GM18507 (cell line): ENCODE data around the gene OR10R2.
"Not testable (repeated sequence)": the region's sequence is repeated elsewhere in the genome, so short reads cannot be mapped to it uniquely, and the experiment has no call there.

Experiments used
- DNase-seq: peaks from one replicate; pipeline ENCODE4 v3.0.0; 2011; ENCODE audit warnings: low read depth; ENCODE audit not compliant: insufficient read length; ENCODE audit errors: extremely low spot score
- FAIRE-seq: peaks from 2 replicates; lab custom pipeline; 2011; peaks lifted over from hg19 to GRCh38; lab: Jason Lieb, UNC

The OR10R2 gene, protein sequence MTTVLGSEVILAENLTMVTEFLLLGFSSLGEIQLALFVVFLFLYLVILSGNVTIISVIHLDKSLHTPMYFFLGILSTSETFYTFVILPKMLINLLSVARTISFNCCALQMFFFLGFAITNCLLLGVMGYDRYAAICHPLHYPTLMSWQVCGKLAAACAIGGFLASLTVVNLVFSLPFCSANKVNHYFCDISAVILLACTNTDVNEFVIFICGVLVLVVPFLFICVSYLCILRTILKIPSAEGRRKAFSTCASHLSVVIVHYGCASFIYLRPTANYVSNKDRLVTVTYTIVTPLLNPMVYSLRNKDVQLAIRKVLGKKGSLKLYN

DNA sequence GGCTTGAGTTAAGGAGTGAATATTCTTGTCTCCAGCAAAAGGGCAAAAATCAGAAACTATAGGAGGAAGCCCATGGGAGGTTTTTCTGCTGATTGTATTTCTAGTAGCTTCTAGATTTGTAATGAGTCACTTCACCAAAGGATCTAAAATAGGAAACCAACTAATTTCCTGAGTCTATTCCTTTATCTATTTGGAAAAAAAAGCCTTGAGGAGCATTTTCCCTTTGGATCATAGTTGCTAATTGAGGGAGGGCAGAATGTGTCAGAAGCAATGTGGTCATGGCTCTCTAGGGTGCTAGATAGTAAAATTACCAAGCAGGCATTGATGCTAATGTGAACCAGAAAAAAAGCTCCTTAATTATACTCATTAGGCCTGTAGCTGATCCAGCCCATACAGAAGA lies at the start of gene OR10R2:
OR10R2 (plus strand) TSS at position 301 of the 400 bp plus-strand sequence. CDS start 106 bp downstream, outside the sequence.
- FAIRE-seq, result no peak
- DNase-seq, result no peak

DNA sequence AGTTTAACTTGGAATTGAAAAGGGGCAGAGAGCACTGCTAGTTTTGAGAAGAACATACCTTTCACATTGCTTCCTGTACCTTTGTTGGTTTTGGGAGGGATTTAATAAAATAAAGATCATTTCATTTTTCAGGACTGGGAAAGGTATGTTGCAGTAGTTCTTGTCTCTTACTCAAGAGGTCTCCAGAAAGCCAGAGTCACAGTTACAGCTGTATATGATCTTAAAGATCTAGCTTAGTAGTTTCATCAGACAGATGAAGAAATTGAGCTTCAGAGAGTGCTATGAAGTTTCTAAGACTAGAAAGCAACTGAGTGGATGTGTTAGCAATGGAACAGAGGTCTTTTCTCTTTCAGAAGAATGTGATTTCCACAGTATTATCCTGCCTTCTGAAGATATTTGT lies 47.0 kb upstream of the OR10R2 start:
- DNase-seq (no peak), FAIRE-seq (no peak)

DNA sequence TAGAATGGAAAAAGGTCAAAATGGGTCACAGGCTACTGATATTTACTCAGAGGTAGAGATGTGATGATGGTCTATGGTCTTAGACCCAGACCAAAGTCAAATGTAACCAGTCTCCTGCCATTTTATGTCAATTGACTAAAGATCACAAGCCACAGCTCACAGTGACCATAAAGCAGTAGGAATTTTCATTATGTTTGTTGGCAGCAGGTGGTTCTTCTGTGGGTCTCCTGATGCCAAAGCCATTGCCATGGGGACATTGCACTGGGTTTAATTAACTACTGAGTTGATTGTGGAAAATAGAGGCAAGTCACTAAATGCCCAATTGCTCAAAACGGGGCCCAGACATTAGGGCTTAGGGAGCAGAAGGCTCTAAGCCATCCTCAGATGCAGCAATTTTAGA lies 45.9 kb upstream of the OR10R2 start, which contains the start of gene OR10K2:
OR10K2 (minus strand) TSS at position 101 of the 400 bp plus-strand sequence. CDS start 5,371 bp downstream, outside the sequence.
- FAIRE-seq (no peak), DNase-seq (no peak)

DNA sequence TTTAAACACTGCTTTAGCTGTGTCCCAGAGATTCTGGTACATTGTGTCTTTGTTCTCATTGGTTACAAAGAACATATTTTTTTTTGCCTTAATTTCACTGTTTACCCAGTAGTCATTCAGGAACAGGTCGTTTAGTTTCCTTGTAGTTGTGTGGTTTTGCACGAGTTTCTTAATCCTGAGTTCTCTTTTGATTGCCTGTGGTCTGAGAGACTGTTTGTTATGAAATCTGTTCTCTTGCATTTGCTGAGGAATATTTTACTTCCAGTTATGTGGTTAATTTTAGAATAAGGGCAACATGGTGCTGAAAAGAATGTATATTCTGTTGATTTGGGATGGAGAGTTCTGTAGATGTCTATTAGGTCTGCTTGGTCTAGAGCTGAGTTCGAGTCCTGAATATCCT lies 41.9 kb upstream of the OR10R2 start:
- FAIRE-seq, result not testable (repeated sequence)

DNA sequence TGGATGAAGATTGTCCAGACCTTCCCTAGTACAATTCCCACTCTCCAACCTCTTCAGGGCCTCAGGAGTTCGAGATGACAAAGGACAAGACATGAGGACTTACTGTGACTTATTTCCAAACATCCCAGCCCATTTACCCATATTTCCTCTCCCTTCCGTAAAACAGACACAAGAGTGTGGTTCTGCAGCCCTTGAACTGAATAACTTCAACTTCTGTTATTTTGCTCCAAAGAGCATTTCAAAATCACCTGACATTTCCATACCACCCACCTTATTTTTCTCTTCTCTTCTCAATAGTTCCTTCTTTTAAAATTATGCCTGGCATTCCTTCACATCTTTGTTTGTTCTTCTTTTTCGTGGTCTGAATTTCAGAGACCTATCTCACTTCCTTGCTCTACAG lies 37.3 kb upstream of the OR10R2 start:
- FAIRE-seq (no peak), DNase-seq (no peak)

More for the DNA sequence above, 41.9 kb upstream of the OR10R2 start:
- not testable (repeated sequence) for DNase-seq

DNA sequence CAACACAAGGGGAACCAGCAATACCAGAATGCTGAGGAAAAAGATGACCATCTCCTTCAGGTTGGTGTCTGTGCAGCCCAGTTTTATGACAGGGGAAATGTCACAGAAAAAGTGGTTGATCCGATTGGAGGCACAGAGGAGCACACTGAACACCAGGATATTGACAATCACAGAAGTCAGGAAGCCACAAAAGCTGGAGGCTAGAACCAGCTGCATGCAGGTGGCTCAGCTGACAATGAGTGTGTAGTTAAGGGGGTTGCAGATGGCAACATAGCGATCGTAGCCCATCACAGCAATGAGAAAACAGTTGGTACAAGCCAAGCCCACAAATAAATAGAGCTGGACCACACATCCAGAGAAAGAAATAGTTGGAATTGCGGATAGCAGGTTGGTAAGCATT lies 26.6 kb upstream of the OR10R2 start:
- DNase-seq (no peak), FAIRE-seq (no peak)

DNA sequence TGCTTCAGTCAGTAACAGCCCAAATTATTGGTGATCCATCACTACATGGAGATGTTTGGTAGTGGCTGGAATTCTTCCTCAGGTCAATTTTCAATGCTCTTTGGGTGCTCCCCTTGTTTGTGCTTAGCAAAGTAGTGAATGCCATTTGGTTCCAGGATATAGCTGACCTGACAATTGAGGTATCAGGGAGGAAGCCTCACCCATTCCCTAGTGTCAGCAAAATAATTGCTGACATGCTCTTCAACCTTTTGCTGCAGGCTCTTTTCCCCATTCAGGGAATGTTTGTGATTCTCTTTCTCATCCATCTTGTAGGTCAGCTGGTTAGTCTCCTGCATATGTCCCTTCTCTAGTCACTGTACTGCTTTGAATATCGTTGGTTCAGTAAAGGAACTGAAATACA lies 17.5 kb upstream of the OR10R2 start:
- FAIRE-seq (no peak), DNase-seq (no peak)

DNA sequence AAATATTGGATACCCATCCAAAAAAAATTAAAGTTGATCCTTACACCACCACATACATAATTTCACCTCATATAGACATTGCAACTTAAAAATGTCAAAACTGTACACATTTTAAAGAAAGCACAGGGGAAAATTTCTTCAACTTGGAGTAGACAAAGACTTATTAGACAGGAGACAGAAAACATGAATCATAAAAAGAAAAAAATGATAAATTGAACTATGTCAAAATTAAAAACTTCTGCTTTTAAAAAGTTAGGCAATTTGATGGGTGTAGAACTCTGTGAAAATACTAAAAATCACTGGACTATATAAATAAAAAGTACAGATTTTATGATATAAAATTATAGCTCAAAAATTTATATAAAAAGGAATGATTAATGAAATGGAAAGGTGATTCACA lies 14.8 kb upstream of the OR10R2 start:
- FAIRE-seq, result no peak

DNA sequence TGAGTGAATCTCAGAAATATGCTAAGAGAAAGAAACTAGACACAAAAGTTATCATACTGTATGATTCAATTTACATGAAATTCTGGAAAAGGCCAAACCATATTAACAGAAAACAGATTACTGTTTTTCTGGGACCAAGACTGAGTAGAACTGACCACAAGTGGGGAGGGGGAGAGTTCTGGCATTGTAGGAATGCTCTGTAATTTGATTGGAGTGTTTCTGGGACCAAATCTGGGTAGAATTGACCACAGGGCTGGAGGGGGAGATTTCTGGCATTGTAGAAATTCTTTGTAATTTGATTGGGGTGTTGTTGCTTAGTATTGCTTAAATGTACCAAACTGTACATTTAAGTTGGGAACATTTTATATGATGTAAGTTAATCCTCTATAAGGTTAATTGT lies 13.8 kb upstream of the OR10R2 start:
- FAIRE-seq (no peak), DNase-seq (no peak)

More for the DNA sequence above, 14.8 kb upstream of the OR10R2 start:
- no peak for DNase-seq

DNA sequence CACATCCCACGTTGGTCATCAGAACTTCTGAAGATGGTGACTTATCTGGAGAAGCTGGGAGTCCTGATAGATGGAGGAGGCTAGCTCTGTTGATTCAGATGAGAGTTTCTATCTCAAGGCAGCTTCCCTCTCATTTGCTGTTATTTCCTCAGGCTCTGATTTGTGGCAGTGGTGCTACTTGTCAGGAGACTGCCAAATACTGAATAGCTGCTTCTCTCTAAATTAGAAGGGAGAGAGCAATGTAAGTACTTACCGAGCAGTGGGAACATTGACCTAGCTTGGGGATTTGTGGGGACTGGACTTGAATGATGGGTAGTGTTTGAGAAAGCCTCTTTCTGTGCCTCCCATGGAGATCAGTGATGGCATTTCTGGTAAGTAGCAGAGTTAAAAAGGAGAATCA lies 10.5 kb upstream of the OR10R2 start, which contains the start of gene OR10K1:
OR10K1 (plus strand) TSS at position 301 of the 400 bp plus-strand sequence. CDS start 3,728 bp downstream, outside the sequence.
- DNase-seq (no peak), FAIRE-seq (no peak)

DNA sequence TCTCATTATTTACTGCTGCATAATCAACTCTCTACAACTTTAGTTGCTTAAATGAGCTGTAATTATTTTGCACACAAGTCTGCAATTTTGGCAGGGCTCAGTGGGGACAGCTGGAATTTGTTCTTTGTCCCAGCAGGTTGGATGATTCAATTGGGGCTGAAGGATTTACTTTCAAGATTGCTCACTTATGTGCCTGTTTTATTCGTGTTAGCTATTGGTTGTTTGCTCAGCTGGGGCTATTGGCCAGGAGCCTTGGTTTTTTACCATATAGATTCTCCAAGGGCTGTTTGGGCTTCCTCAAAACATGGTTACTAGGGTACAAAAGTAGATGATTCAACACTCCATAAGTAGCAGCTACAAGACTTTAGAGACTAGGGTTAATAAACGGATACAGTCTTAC lies 13.4 kb downstream of the OR10R2 start:
- DNase-seq (no peak), FAIRE-seq (no peak)

DNA sequence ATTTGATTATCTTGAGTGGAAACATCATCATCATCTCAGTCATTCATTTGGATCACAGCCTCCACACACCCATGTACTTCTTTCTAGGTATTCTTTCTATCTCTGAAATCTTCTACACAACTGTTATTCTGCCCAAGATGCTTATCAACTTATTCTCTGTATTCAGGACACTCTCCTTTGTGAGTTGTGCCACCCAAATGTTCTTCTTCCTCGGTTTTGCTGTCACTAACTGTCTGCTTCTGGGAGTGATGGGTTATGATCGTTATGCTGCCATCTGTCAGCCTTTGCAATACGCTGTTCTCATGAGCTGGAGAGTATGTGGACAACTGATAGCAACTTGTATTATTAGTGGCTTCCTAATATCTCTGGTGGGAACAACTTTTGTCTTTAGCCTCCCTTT lies 19.3 kb downstream of the OR10R2 start:
- FAIRE-seq, result no peak
- DNase-seq, result no peak

DNA sequence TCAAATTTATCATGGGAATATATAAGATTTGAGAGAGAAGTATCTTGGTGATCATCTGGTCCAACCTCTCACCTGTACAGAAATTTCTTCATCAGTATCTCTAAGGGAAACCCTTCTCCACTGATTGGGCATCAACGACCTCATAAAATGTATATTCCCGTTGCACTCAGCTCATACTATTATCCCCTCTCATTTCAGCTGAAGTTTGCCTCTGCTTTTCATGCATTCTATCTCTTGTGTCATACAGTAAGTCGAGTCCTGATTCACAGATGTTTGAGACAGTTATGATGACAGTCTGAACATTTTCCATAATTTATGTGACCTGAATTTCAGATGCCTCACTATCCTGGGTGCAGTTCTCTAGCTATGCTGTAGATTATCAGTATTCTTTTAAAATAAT lies 21.0 kb downstream of the OR10R2 start:
- FAIRE-seq (no peak), DNase-seq (no peak)

DNA sequence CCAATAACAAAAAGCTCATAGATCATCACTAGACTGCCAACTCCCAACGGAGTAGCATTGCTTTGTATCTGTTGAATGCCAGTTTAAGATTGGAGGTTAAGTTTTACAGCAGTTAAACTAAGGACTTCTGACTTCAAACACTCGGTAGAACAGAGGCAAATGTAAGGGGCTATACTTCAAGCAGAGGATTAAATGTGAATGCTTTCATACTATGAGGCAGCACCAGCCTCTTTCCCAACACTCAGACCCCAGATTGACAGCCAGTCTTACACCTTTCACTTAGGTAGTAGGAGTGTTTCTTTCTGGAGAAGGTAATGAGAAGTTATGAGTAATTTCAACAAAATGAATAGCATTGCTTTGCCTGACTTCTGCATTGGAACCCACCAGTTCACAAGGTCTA lies 22.8 kb downstream of the OR10R2 start:
- DNase-seq, result no peak

DNA sequence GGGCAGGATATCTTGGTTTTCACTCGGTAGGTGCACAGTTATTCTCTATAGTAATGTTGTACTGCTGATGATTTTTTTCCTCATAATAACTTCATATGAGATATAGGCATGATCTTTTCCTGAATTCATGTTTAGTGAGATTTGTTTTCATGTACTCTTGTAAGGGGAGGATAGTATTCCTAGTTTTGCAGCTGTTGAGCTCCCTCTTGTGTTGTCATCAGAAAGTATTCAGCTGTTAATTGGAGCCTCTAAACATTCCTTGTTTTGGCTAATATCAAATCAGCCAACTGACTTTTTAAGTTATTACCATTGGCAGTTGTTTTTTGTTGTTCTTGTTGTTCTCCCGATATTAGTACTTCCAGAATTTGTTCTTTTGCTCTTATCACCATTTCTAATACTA lies 24.4 kb downstream of the OR10R2 start:
- FAIRE-seq (peak; percentile 35), DNase-seq (no peak)

More for the DNA sequence above, 22.8 kb downstream of the OR10R2 start:
- FAIRE-seq, result no peak

DNA sequence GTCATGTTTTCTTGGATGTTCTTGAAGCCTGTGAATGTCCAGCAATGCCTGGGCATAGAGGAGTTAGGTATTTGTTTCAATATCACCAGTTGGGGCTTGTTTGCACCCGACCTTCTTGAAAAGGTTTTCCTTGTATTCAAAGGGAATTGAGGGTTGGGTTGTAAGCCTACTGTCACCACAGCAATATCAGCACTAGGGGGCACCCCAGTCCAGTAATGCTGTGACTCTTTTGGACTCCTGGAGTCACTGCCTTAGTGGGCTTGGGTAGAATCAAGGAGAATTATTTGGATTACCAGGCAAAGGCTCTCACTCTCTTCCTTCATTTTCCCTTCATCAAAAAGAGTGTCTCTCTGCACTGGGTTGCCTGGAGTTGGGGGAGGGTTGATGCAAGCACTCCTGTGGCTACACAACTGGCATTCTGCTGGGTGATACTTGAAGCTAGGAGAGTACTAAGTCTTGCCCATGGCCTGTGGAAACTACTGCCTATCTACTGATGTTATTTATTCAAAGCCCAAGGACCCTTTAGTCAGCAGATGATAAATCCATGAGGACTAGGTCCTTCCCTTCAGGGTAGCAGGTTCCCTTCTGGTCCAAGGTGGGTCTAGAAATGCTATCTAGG lies 34.5 kb downstream of the OR10R2 start:
- FAIRE-seq (peak; percentile 65), DNase-seq (no peak)

DNA sequence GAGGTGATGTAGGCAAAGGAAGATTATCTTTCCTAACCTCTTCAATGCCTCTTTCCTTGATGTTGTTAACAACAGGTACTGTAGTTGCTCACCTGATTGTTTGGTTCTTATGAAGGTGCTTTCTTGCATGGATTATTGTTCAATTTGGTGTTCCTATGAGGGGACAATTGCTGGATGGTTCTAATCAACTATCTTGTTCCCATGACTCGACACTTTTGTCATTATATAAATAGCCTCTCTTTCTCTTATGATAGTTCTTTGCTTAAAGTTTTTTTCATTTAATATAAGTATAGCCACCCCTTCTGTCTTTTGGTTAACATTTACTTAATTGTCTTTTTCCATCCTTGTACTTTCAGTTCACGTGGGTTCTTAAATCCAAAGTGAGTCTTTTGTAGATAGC lies 35.5 kb downstream of the OR10R2 start:
- no peak for FAIRE-seq

DNA sequence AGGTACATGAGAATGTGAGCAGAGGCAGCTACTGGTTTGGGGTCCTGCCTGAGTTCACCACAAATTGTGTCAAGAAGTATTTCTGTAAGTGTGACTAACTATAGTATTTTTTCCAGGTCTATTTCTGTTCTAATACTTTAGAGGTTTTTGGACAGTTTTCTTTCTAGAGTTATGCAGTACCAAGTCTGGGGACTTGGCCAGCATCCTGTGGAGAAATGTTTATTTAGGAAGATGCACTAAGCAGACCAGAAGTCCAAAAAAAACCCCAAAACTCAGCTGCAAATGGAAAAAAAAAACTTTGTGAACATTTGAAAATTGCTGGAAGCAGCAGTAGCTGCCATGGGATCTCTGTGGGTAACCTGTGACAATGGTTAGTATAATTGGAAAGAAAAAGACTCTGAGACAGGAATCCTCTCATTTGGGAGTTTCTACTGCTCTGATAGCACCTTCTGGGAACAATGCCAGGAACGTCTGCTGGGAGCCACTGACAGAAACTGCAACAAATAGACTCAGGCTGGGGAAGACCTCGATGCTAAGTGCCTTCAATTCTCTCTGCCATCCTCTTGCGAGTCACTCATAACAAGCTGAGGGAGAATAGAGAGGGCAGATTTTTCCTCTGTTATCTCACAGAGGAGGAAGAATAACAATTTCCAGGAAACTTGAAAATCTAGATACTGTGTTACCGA lies 37.6 kb downstream of the OR10R2 start:
- no peak for FAIRE-seq
- no peak for DNase-seq

More for the DNA sequence above, 35.5 kb downstream of the OR10R2 start:
- DNase-seq, result no peak

DNA sequence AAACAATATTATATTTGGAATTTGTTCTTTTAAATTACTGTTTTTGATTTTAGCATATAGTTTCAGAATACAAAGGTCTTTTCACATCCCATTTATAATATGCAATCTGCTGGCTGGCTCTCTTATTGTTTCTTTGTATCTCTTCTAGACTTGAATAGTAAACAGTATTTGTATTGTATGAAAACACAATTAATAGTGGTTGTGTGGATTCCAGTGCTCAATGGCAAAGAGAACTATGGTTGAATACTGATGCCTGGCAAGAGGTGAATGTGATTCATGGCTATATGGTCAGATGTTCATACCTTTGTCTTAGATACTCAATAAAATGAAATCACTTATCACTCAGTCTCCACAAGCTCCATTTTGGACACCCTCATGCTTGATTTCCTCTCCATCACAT lies 44.9 kb downstream of the OR10R2 start:
- FAIRE-seq (no peak), DNase-seq (no peak)

DNA sequence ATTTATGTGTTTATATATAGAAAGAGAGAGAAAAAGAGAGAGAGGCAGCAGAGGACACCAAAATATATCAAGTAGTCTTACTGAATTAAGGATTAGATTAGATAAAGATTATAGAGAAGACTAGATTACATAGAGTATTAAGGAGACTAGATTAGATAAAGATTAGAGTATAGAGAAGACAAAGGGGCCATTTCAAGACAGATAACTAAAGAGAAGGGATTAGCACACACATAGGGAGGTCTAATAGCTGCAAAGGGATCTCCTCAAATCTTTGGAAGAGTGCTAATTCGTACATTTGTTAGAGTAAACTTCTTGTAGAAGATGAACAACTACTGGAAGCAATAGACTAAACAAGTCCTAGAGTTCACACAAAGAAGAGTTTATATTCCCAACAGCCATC lies 48.0 kb downstream of the OR10R2 start:
- DNase-seq (no peak), FAIRE-seq (no peak)
